ENCODE data around the gene TMEM174.

TMEM174 gene, protein sequence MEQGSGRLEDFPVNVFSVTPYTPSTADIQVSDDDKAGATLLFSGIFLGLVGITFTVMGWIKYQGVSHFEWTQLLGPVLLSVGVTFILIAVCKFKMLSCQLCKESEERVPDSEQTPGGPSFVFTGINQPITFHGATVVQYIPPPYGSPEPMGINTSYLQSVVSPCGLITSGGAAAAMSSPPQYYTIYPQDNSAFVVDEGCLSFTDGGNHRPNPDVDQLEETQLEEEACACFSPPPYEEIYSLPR

DNA sequence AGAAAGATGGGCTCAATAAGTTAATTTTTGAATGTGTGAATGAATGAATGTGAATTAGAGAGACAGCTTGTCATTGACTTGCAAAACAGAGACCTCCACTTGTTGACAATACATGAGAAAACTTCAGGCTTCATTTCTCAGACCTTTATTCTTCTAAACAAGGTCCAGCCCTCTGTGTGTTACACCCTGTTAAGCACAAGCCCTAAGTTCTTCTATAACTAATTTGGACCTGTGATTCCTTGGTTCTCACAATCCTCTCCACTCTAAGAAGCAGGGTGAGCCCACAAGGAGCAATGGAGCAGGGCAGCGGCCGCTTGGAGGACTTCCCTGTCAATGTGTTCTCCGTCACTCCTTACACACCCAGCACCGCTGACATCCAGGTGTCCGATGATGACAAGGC, at the start of gene TMEM174:
TSS of gene TMEM174 (plus strand) at position 243 of the 400 bp plus-strand sequence. CDS start at position 294, 51 bp downstream.
- DNase-seq: no peak

DNA sequence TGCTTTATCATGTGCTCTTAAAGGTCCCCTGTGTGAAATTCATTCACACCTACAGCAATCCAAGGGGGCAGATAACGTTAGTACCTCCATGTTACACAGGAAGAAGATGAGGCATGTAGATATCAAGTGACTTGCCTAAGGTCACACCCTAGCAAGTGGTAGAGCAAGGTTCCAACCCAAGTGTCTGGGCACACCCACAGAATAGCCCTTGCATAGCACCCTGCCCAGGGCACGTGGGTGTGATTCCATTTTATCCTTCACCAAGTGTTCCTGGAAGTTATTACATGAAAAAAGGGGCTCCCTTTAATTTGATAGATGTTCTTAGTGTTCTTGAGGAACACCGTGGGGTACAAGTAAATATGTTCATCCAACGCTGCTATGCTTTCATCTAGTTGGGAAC, 47.7 kb upstream of the TMEM174 start:
- DNase-seq: no peak

DNA sequence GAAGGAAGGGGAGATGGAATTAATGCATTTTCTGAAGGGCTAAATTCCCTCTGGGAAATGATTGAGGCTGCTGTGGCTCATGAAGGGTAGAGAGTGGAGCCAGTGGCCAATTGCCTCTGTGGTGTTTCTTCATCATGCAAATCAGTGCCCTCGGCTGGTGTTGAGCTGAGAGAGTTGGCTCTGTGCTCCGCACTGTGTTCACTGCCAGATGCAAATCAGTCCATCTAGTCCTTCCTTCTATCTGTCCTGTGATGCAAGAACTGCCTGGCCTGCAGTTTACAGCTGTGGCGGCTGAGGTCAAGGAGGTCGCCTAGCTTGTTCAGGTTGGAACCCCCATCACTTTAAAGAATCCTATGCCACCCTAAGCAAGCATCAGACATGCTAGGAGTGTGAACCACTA, 46.6 kb upstream of the TMEM174 start:
- DNase-seq: no peak

DNA sequence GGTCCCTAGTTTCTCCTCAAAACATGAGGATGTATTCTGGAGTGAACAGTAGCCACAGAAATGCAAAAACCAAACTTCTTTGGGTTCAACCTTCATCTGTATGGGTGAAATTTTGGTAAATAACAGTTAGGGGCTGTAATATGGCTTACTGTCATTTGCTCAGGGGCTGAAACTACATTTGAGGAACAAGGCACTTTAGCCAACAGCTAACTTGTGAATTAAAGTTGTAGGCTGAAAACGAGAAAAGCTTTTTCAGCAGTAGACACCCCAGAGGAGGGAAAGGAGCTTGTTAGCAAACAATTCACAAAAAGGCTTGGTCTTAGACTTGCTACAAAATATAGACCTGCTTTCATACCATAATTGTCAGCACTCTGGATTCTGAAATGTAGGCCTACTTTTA, 46.0 kb upstream of the TMEM174 start:
- no peak for DNase-seq

DNA sequence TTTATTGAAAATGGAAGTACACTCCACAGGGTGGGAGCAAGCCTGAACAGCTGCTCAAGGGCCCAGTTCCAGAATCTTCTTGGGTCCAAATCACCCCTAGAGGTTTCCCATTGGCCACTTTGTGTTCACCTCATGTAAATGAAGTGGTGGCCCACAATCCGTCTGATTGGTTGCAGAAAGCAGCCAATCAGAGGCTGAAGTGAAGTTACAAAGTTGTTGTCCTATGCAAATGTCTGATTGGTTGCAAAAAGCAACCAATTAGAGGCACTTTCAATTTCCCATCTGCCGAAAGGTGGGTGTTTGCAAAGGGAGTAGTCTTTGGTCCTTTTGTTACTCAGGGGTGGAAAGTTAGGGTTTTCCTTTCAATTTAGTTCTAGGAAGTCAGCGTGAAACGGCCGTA, 43.9 kb upstream of the TMEM174 start:
- DNase-seq: no peak

DNA sequence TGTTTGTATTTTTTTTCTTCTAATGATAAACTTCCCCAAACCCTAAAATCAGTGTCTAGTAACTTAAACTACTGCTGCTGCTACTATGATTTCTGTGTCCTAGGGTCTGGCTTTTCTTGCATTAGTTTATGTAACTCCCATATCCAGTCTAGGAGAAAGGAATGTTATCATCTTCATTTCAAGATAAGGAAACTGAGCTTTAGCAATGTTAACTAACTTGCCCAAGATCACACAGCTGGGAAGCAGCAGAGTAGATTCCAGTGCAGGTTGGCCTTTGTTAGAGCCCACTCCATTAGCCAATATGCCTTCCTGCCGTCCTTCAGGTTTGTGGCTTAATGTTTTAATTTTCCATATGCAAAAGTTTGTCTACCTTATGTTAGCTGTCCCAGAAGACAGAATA, 42.2 kb upstream of the TMEM174 start:
- no peak for DNase-seq

DNA sequence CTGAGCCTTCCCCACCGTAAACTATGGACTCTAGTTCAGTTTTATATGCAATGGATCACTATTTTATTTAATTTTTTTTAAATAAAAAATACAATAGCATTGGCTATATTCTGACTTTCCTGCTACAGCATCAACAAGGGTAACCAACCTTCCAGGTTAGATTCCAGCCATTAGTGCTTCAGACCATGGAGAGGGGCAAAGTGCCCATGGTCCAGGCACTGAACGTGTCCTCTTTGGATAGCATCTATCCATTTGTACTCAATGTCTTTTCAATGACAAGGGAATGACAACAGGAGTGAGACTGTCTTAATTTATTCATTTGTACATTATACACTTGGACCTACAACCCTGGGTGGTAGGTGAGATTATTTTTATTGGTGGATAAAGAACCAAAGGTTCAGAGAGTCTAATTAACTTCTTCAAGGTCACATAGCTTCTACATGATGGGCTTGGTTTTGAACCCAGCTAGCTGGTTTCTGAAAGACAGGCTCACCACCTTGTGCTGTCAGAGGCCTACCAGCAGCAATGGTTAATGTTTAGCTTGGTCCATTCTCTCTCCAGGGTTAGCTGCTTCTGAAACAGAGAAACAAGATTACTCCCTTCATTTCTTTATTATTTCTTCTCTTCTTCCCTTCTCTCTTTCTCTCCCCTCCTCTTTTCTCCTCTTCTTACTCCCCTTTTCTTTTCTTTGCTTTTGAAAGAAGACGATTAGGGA, 41.1 kb upstream of the TMEM174 start:
- DNase-seq: no peak

DNA sequence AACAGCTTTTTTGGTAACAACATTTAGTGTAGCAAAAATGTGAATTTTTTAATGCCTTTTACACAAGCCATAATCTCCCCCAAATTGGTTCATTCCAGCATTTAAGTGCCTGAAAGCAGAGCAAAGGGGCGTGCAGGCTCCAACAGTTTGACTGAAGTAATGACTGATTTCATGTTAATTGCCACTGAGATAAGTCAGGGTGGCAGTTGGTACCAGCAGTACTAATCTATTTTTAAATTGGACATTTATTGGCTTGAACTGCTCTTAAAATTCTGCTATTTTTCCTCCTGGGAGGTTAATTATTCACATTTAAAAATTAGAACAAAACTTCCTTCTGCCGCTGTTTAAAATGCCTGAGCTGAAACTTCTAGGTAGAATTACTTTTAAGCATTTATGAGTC, 40.2 kb upstream of the TMEM174 start:
- no peak for DNase-seq

DNA sequence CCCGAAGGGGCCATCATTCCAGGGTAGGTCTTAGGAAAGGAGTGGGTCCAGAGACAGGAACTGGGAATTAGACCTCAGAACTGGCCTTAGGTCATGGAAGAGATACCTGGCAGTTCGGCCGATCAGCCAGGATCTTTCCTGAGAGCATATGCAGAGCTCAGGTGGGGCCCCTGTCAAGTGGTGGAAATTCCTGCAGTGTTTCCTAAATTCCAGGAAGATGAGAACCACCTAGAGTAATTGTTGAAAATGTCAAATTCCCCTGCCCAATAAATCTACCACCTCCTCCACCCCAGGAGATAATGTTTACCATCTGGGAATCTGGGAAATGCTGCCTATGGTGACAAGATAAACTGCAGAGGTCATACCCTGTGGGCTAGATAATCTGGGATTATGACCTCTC, 38.0 kb upstream of the TMEM174 start:
- no peak for DNase-seq

DNA sequence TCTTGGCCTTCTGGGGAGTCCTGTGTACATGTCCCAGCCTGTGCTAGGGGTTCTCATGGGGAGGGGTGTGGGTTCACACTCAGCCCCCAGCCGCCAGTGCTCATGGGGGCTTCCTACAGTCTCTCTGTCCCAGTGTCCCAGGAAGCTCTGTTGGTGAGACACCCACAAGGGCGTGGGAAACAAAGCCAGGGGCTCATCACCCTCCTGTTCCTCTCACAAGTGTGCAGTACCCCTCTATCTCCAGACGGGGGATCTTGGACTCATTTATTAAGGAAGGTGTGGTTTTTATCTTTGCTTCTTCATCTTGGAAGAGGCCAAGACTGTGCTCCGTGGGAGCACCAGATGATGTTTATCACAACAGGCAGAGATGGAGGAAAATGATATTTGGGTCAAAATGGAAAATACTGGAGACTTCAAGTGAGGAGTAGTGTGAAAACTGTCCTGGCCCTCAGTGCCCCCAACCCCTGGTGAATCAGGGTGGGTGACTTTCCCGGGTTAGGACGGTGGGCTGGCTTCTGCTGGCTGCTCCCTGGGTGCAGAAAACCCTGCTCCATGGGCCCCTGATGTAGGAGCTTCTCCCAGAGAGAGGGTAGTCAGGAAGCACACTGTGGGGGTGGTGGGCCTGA, 37.5 kb upstream of the TMEM174 start:
- no peak for DNase-seq

DNA sequence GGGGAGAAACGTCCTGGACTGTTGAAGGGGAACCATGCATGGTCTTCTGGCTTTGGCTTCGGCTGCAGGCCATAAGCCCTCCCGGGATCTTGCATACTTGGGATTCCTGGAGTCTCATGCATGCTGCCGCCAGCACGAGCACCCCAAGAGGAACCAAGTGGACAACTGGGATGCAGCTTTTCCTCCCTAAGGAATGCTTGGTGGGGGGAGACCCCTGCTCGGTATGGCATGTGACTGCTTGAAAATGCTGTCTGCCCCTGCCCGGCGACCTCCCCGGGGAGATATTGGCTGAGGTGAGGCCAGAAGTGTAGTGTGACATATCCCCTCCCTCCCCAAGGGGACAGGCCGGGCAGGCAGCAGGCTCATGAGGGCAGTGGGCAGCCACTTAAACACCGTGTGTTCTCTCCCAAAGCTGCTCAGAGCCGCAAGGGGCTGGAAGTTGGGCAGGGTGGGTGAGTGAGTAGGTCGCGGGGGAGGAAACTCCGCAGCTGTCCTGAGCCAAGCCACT, 36.9 kb upstream of the TMEM174 start:
- no peak for DNase-seq

DNA sequence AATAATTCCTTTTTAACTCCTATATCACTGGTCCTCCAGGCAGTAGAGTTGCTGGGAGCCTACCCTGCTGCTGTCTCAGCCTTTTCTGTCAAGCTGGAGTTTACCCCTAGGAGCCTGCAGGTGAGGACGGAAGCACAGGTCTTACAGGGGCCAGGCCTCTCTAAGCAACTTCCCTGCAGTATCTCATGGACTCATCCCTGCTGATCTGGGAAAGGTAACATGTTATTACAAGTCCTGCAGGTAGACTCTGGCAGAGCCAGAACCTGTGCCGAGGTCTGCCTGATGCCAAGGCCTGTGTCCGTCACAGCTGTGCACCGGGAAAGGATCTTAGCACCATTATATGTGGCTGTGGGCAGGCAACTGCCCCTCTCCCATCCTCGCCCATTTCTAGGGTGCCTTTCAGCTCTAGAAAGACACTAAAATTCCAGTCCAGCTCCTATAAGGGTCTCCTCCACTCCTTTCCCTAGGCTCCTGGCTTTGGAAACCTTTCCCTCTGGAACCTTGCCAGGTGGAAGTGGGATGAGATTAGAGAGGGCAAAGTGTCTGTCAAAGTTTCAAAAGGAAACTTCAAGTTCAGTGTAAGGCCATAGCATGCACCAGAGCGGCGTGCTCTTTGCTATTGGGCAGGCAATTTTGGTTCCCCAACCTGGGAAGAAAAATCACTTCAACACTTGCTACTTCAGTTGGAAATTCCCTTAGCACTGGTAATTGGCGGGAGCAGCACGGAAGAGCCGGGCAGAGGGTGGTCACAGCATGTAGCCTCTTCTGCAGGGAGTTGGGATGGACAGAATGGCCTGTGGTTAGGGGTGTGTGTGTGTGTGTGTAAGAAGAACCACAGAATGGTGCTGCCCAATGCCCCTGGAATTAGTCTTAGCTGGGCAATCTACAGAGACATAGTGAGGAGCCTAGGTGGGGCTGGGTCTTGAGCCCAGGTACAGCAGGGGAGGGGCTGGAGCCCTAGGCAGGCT, 35.1 kb upstream of the TMEM174 start:
- DNase-seq: no peak

DNA sequence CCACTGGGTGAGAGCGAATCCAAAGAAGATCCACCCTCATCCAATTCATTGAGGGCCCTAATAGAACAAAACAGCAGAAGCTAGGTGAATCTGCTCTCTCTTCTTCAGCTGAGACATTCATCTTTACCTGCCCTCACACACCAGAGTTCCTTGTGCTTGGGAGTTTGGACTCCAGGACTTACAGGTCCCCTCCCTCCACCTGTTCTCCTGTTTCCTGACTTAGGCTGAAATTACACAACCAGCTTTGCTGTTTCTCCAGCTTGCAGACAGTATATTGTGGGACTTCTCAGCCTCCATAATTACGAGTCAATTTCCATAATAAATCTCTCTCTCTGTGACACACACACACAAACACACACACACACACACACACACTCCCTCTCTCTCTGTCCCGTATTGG, 33.5 kb upstream of the TMEM174 start:
- DNase-seq: no peak

DNA sequence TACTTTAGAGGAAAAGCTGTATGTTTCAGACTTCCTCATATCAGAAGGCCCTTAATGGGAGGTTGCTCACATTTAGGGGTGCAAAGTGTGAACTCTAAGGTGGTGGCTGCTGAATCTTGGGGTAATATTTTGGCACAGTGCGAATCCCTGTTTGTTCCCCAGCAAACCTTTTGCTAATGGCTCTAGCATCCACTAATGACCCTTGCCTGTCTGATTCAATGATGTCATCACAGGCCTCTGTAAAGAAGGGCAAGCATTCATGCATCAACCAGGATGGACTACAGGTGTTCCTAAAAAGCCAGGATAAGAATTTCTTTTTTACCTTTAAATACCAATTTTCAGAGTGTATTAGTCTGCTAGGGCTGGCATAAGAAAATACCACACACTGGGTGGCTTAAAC, 32.2 kb upstream of the TMEM174 start:
- no peak for DNase-seq

DNA sequence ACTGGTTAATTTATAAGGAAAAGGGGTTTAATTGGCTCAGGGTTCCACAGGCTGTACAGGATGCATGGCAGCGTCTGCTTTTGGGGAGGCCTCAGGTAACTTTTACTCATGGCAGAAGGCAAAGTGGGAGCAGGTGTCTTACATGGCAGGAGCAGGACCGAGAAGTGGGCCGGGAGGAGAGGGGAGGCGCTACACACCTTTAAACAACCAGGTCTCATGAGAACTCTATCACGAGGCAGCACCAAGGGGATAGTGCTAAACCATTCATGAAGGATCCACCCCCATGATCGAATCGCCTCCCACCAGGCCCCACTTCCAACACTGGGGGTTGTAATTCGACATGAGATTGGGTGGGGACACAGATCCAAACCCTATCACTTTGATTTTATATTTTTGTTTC, 31.0 kb upstream of the TMEM174 start:
- no peak for DNase-seq

DNA sequence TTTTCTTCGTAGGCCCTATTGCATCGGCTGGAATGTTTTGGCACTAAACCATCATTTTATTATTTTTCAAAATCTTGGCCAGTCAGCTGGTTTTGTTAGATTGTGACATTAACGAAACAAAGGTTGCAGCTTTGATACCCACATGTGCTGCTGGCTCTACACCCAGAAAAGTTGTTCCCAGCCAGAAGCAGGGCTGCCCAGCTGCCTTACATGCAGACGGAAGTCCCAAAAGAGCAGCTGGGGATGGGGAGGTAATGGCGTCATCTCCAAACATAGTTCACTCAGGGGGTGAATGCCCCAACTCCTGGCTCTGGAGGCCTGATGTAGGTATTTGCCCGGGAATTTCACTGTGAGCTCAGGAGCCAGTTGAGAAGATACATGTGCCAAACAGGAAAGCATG, 29.3 kb upstream of the TMEM174 start:
- DNase-seq: no peak

DNA sequence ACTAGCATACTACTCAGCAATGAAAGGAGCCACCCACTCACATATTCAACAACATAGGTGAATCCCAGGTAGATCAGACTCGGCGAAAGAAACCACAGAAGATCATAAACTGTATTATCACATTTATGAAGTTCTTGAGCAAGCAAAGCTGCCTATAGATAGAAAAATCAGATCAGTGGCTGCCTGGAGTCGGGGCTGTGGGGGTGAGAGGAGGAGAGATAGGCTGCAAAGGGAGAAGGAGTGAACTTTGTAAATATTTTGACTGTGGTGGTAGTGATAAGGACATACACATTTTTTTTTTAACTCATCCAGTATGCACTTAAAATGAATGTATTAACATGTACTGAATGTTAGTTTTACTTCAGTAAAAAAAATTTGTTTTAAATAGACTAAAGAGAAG, 23.5 kb upstream of the TMEM174 start:
- no peak for DNase-seq

DNA sequence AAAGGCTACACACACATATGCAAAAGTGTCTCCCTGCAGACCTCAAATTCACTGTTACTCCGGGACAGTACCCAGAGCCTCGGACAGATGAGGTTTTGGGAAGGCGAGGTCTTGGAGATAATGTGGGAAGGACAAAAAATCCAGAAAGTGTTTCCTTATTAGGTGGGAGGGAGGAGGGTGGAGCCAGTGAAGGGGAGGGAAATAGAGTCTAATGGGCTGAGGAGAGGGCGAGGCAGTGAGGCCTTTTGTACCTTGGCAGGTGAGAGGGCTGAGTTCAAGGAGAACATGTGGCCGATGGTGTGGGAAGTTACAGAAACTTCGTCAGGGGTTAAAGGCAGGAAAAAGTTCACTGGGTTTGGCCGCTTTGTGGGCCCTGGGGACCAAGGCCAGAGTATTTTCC, 22.1 kb upstream of the TMEM174 start:
- no peak for DNase-seq

DNA sequence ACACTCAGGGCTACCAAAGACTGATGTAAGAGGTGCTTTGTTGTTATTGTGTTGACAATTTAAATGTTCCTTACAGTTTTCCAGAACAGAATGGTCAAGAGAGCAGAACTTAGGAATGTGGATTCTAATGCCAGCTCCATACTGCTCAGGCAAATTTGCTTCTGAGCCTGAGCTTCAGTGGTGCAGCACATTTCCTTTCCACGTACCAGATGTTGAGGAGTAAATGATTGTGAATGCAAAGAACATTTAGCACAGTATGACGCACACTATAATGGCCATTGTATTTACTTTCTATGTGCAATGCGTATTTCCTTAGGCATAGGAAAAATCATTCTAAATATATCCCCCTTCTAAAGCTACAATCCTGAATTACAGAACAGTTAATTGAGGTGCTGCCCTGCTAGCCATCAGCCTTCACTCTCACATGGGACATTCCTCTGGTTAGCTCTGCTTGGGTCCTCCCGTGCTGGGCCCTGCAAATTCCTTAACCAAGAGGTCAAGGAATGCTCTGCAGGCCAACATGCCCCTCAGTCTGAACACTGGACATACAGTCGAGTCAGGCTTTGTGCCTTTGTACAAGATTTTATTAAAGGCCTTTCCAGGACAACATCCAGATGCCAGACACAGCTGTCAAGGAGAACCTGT, 21.1 kb upstream of the TMEM174 start:
- DNase-seq: no peak

DNA sequence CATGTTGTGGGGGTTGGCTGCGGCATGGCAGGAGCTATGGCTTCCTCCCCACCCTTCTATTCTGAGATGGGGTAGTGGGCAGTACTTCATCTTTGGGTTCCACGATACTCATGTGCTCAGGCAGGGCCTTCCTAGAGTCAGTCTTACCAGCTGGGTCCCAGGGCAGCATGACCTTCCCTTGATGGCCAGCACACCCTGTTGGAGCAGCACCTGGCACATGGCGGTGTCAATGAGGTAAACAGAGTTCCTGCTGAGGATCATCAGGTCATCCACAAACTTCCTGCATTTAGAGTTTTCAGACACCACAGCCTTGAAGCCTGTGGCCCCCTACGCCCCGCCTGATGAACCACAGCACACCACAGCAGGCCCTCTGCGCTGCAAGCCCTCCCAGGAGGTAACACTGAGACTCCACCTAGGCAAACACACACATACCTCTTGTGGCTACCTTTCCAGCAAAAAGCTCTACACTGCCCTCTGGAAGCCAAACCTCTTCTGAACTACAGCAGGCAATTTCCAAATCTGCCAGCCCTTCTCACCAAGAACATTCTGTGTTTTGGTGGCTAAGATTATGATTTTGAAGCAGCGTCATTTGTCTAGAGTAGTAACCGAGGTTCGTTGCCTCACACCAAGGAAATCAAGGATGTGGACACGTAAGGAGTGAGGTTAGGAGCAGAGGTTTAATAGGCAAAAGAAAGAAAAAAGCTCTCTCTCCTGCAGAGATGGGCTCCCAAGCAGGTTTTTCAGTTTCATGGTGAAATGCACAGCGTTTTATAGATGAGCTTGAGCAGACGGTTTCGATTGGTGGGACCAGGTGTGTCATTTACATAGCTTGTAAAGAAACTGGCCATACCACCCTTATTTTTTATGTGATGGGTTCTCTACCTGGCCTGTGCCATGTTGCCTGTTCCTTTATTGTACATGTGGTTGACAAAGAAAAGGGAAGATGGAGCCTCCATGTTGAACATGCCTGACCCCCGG, 20.3 kb upstream of the TMEM174 start:
- DNase-seq: no peak

DNA sequence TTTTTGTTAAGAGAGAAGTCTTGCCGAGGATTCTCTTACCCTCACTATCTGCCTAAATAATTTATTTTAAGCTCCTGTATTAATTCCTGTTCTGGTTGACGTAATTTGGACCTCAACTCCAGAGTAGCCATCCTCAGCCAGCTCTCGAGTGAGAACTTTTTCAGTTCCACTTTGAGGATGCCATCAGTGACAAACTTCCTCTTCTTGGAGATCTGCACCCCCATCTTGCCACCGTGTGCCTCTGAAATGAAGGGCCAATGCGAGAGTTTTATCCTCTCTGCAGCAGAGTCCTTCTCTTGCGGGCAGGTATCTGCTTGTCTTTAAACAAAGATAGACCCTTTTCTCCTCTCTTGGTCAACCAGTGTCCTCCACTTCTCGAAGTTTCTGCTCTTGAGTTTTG, 19.5 kb upstream of the TMEM174 start:
- DNase-seq: no peak

Measured in stimulated activated CD4-positive, alpha-beta T cell treated with anti-CD3 and anti-CD28 coated beads, Interleukin-4, amount 100 ng/mL, for 4 hours (primary cell).